PC-9 (cell line): Measurements from ENCODE around the gene FAM199X.

Experiments used
- CTCF ChIP-seq: fragments of 200-600 bp; sonication (generic); conservative IDR thresholded peaks from 2 replicates; pipeline ENCODE4 v1.6.1; 2017; ENCODE audit warnings: mixed run types, antibody characterized with exemption, mild to moderate bottlenecking, moderate library complexity
- EZH2 ChIP-seq: fragments of 200-600 bp; sonication (generic); IDR thresholded peaks from 2 replicates; pipeline ENCODE4 v1.8.0; 2017; ENCODE audit warnings: antibody characterized with exemption, low read depth

DNA sequence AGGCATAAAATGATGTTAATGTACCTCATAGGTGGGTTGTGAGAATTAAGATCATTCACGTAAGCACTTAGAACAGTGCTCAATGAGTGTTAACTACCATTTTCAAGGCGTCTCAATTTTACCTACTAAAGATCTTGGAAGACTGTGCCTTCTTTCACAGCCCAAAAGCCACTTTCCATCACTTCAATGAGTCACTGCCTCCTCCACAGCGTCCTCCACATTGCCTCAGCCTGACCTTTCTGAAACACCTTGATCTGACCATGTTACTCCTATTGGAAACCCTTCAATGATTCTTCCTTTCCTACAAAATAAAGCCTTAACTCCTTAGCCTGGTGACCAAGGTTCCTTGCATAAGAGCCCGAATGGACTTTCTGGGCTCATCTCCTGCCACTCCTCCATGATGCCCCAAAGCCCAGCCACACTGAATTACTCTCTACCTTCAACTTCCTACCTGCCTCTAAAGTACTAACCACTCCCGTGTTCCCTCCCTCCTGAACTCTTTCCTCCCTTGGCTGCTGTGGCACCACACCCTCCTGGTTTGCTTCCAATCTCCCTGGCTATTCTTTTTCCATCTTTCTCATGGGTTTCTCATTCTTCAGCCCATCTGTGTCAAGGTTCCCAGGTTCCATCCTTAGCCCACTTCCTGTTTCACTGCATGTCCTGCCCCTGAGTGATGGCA, 31.5 kb upstream of the FAM199X start:
- TF ChIP-seq CTCF, result no peak
- TF ChIP-seq EZH2, result no peak
